ENCODE data around the gene AEBP1. TPM values are rescaled to one million over a fixed set of nuclear protein-coding genes. Genes with fewer than 3 reads are reported as not detected.

AEBP1 gene
- total RNA-seq, 1 donor from 2014 or later = 65.0 TPM

- Histone ChIP-seq H2AFZ (ENCODE audit: low read depth, low read length) (no peak overlapping the region), H3K27me3 (ENCODE audit: insufficient read depth, low read length) (no peaks in the 10 kb centered on the region), H3K4me1 (ENCODE audit: insufficient read depth, low read length) (peaks cover 16% of the 10 kb centered on the region), H4K20me1 (ENCODE audit: insufficient read depth, low read length) (peaks cover 39% of the 10 kb centered on the region), H3K36me3 (ENCODE audit: insufficient read depth, low read length) (no peaks in the 10 kb centered on the region), H3K27ac (ENCODE audit: low read depth, low read length) (no peak overlapping the region), H3K4me3 (ENCODE audit: insufficient read depth, low read depth, low read length) (peak overlapping the region; percentile 70), H3K9me3 (ENCODE audit: insufficient read depth, low read depth, low read length) (no peaks in the 10 kb centered on the region), H3K4me2 (ENCODE audit: low read length) (peak overlapping the region; percentile 89), H3K79me2 (ENCODE audit: insufficient read depth, low read length) (peaks cover 15% of the 10 kb centered on the region), H3K9ac (ENCODE audit: low read length) (no peak overlapping the region)
- Mint-ChIP-seq H3K4me1 (ENCODE audit: low read depth, unreplicated experiment) (peaks cover 22% of the 10 kb centered on the region), H3K4me3 (ENCODE audit: unreplicated experiment) (no peak overlapping the region), H3K27me3 (ENCODE audit: low read depth, unreplicated experiment) (no peaks in the 10 kb centered on the region), H3K9me3 (ENCODE audit: unreplicated experiment) (no peaks in the 10 kb centered on the region), H3K36me3 (ENCODE audit: low read depth, unreplicated experiment) (peaks cover 13% of the 10 kb centered on the region), H3K27ac (ENCODE audit: unreplicated experiment) (no peak overlapping the region)
- FAIRE-seq = no peak
- TF ChIP-seq CTCF (IDR thresholded peaks at IDR 0.05; ENCODE audit: insufficient read depth, low read depth, low read length) = no peak
- TF ChIP-seq EZH2 (IDR thresholded peaks at IDR 0.05; ENCODE audit: insufficient read depth, low read length) = no peak
- DNase-seq (ENCODE audit: low read depth) = no peak
These were observed 2.3 kb downstream of the AEBP1 start for GRCh38 chr7:44106311-44107065.

GRCh38 chr7:44107116-44107960, 3.2 kb downstream of the AEBP1 start:
- Histone ChIP-seq H2AFZ (ENCODE audit: low read depth, low read length) (no peak overlapping the region), H3K4me2 (ENCODE audit: low read length) (no peak overlapping the region), H3K9me3 (ENCODE audit: insufficient read depth, low read depth, low read length) (no peaks in the 10 kb centered on the region), H3K27ac (ENCODE audit: low read depth, low read length) (no peak overlapping the region), H3K9ac (ENCODE audit: low read length) (no peak overlapping the region), H3K4me1 (ENCODE audit: insufficient read depth, low read length) (peaks cover 16% of the 10 kb centered on the region), H3K27me3 (ENCODE audit: insufficient read depth, low read length) (no peaks in the 10 kb centered on the region), H3K4me3 (ENCODE audit: insufficient read depth, low read depth, low read length) (no peak overlapping the region), H3K36me3 (ENCODE audit: insufficient read depth, low read length) (no peaks in the 10 kb centered on the region), H3K79me2 (ENCODE audit: insufficient read depth, low read length) (peaks cover 15% of the 10 kb centered on the region), H4K20me1 (ENCODE audit: insufficient read depth, low read length) (peaks cover 44% of the 10 kb centered on the region)
- FAIRE-seq (no peak), DNase-seq (ENCODE audit: low read depth) (no peak)
- Mint-ChIP-seq H3K4me3 (ENCODE audit: unreplicated experiment) (no peak overlapping the region), H3K27me3 (ENCODE audit: low read depth, unreplicated experiment) (no peaks in the 10 kb centered on the region), H3K9me3 (ENCODE audit: unreplicated experiment) (no peaks in the 10 kb centered on the region), H3K4me1 (ENCODE audit: low read depth, unreplicated experiment) (peaks cover 19% of the 10 kb centered on the region), H3K27ac (ENCODE audit: unreplicated experiment) (no peak overlapping the region), H3K36me3 (ENCODE audit: low read depth, unreplicated experiment) (peaks cover 15% of the 10 kb centered on the region)
- TF ChIP-seq CTCF (IDR thresholded peaks at IDR 0.05; ENCODE audit: insufficient read depth, low read depth, low read length) (no peak), EZH2 (IDR thresholded peaks at IDR 0.05; ENCODE audit: insufficient read depth, low read length) (no peak)

All from astrocyte (in vitro differentiated cells and primary cell).